OCI-LY1 (cell line): ENCODE measurements around the gene TAS2R20.

Source experiments
- H2AFZ ChIP-seq: fragments of 200-600 bp; sonication (generic), shearing (Covaris generic); 2 replicates; pipeline ENCODE4 v1.6.0; 2014; ENCODE audit warnings: antibody characterized with exemption, mild to moderate bottlenecking, low read length
- H3F3A ChIP-seq: fragments of 200-600 bp; sonication (generic), shearing (Covaris generic); 2 replicates; pipeline ENCODE4 v1.6.0; 2014; ENCODE audit warnings: mild to moderate bottlenecking, antibody characterized with exemption, low read length, moderate library complexity; ENCODE audit not compliant: insufficient read depth
- H3K27ac ChIP-seq: fragments of 200-600 bp; sonication (generic); 2 replicates; pipeline ENCODE4 v1.5.1; 2014; ENCODE audit warnings: low read length, mixed run types, mild to moderate bottlenecking, low read depth; ENCODE audit not compliant: poor library complexity, severe bottlenecking
- H3K27me3 ChIP-seq: fragments of 200-600 bp; sonication (generic); 2 replicates; pipeline ENCODE4 v1.6.0; 2014; ENCODE audit warnings: antibody characterized with exemption, mild to moderate bottlenecking, low read length, moderate library complexity; ENCODE audit not compliant: insufficient read depth
- H3K36me3 ChIP-seq: fragments of 200-600 bp; sonication (generic); 2 replicates; pipeline ENCODE4 v1.6.1; 2014; ENCODE audit warnings: mild to moderate bottlenecking, antibody characterized with exemption, low read length, moderate library complexity, mixed read lengths; ENCODE audit not compliant: insufficient read depth
- H3K4me1 ChIP-seq: fragments of 200-600 bp; sonication (generic); 2 replicates; pipeline ENCODE4 v1.5.1; 2014; ENCODE audit warnings: mild to moderate bottlenecking, low read length, moderate library complexity; ENCODE audit not compliant: insufficient read depth, severe bottlenecking
- H3K4me2 ChIP-seq: fragments of 200-600 bp; sonication (generic), shearing (Covaris generic); 2 replicates; pipeline ENCODE4 v1.6.1; 2014; ENCODE audit warnings: low read length
- H3K4me3 ChIP-seq: fragments of 200-600 bp; sonication (generic); 2 replicates; pipeline ENCODE4 v1.5.1; 2014; ENCODE audit warnings: low read length, low read depth, mild to moderate bottlenecking, mixed read lengths; ENCODE audit not compliant: poor library complexity, severe bottlenecking
- H3K79me2 ChIP-seq: fragments of 200-600 bp; shearing (Covaris generic); 2 replicates; pipeline ENCODE4 v1.6.1; 2016; ENCODE audit warnings: mixed run types, low read length, mixed read lengths; ENCODE audit not compliant: insufficient read depth
- H3K9ac ChIP-seq: fragments of 200-600 bp; sonication (generic), shearing (Covaris generic); 2 replicates; pipeline ENCODE4 v1.6.1; 2014; ENCODE audit warnings: mild to moderate bottlenecking, low read length, mixed read lengths
- H3K9me2 ChIP-seq: fragments of 200-600 bp; sonication (generic), shearing (Covaris generic); 2 replicates; pipeline ENCODE4 v1.6.1; 2014; ENCODE audit warnings: low read depth, mild to moderate bottlenecking, low read length, mixed read lengths
- H3K9me3 ChIP-seq: fragments of 200-600 bp; shearing (Covaris generic); 2 replicates; pipeline ENCODE4 v1.6.1; 2014; ENCODE audit warnings: low read length, mixed read lengths
- H4K20me1 ChIP-seq: fragments of 200-600 bp; sonication (generic), shearing (Covaris generic); 2 replicates; pipeline ENCODE4 v1.6.0; 2016; ENCODE audit warnings: mild to moderate bottlenecking, low read length; ENCODE audit not compliant: insufficient read depth
- CTCF ChIP-seq: fragments of 200-600 bp; sonication (generic), shearing (Covaris generic); IDR thresholded peaks from 2 replicates; pipeline ENCODE4 v1.5.1; 2017; ENCODE audit warnings: mild to moderate bottlenecking, antibody characterized with exemption, low read length, moderate library complexity, mixed read lengths
- EZH2 ChIP-seq: fragments of 200-600 bp; sonication (generic), shearing (Covaris generic); IDR thresholded peaks from 2 replicates; pipeline ENCODE4 v1.8.0; 2017; ENCODE audit warnings: borderline replicate concordance, mixed run types, mild to moderate bottlenecking, antibody characterized with exemption, low read length, moderate library complexity, mixed read lengths

TAS2R20 gene

GRCh38 chr12:11016937-11017336 lies 18.8 kb upstream of the TAS2R20 start:
- H3K4me3 ChIP-seq, result no peak overlapping the region
- H4K20me1 ChIP-seq, result no peaks in the 10 kb centered on the region
- H3K27me3 ChIP-seq, result no peaks in the 10 kb centered on the region
- no peak overlapping the region for H3K27ac ChIP-seq
- no peaks in the 10 kb centered on the region for H3F3A ChIP-seq
- no peak overlapping the region for H2AFZ ChIP-seq
- H3K4me2 ChIP-seq, result no peak overlapping the region
- H3K4me1 ChIP-seq, result no peaks in the 10 kb centered on the region
- H3K9me2 ChIP-seq, result no peaks in the 10 kb centered on the region
- TF ChIP-seq EZH2, result no peak
- TF ChIP-seq CTCF, result no peak
- no peaks in the 10 kb centered on the region for H3K79me2 ChIP-seq
- H3K9ac ChIP-seq, result no peak overlapping the region
- no peaks in the 10 kb centered on the region for H3K36me3 ChIP-seq
- no peaks in the 10 kb centered on the region for H3K9me3 ChIP-seq

- Histone ChIP-seq H3K4me1 (no peaks in the 10 kb centered on the region), H3K4me3 (no peak overlapping the region), H3K4me2 (no peak overlapping the region), H3K79me2 (no peaks in the 10 kb centered on the region), H3K9ac (no peak overlapping the region), H4K20me1 (no peaks in the 10 kb centered on the region), H3K9me2 (no peaks in the 10 kb centered on the region), H3K27me3 (no peaks in the 10 kb centered on the region), H3K36me3 (no peaks in the 10 kb centered on the region), H2AFZ (no peak overlapping the region), H3F3A (no peaks in the 10 kb centered on the region), H3K27ac (no peak overlapping the region), H3K9me3 (no peaks in the 10 kb centered on the region)
- TF ChIP-seq CTCF (no peak), EZH2 (no peak)
These were observed 17.8 kb upstream of the TAS2R20 start for GRCh38 chr12:11015775-11016430.

- H2AFZ ChIP-seq, result no peak overlapping the region
- H3F3A ChIP-seq, result no peaks in the 10 kb centered on the region
- H3K9ac ChIP-seq, result no peak overlapping the region
- no peaks in the 10 kb centered on the region for H3K36me3 ChIP-seq
- no peaks in the 10 kb centered on the region for H3K9me2 ChIP-seq
- H3K4me1 ChIP-seq, result no peaks in the 10 kb centered on the region
- H4K20me1 ChIP-seq, result no peaks in the 10 kb centered on the region
- no peak for TF ChIP-seq CTCF
- no peak for TF ChIP-seq EZH2
- no peak overlapping the region for H3K4me3 ChIP-seq
- no peak overlapping the region for H3K27ac ChIP-seq
- H3K4me2 ChIP-seq, result no peak overlapping the region
- no peaks in the 10 kb centered on the region for H3K79me2 ChIP-seq
- no peaks in the 10 kb centered on the region for H3K27me3 ChIP-seq
- H3K9me3 ChIP-seq, result no peaks in the 10 kb centered on the region
These were observed 16.1 kb upstream of the TAS2R20 start for GRCh38 chr12:11014234-11014633.
